Upper lobe of left lung (tissue), 6 donors: Measurements from ENCODE around the gene ZNF678. TPM values are rescaled to one million over a fixed set of nuclear protein-coding genes. Genes with fewer than 3 reads are reported as not detected.
A peak's percentile ranks its signal among the peaks of the same experiment; 100 is the strongest.

Source experiments
- ATAC-seq, 2 donors: fragments of 200-7000 bp; cut with Tn5 transposase; one replicate each; pipeline ENCODE4 v1.9.1; 2022; ENCODE audit warnings: mild to moderate bottlenecking in 2 of 2, moderate library complexity in 2 of 2; ENCODE audit not compliant: low FRiP score in 2 of 2
- DNase-seq, 2 donors: peaks; one replicate each; pipeline ENCODE4 v3.0.0-alpha.2; 2019 to 2020
- H3K27ac ChIP-seq, 4 donors: fragments of 200-600 bp; sonication (generic); one replicate each; pipeline ENCODE4 v1.5.1; 2016 to 2019
- H3K27me3 ChIP-seq, 4 donors: fragments of 200-600 bp; sonication (generic); one replicate each; pipeline ENCODE4 v1.5.1; 2017 to 2019
- H3K36me3 ChIP-seq, 4 donors: fragments of 200-600 bp; sonication (generic); one replicate each; pipeline ENCODE4 v1.5.1; 2016 to 2019
- H3K4me1 ChIP-seq, 4 donors: fragments of 200-600 bp; sonication (generic); one replicate each; pipeline ENCODE4 v1.5.1; 2018 to 2019
- H3K4me3 ChIP-seq, 4 donors: fragments of 200-600 bp; sonication (generic); one replicate each; pipeline ENCODE4 v1.5.1; 2017 to 2019; ENCODE audit warnings: mild to moderate bottlenecking in 2 of 4, moderate library complexity in 1 of 4
- H3K9me3 ChIP-seq, 4 donors: fragments of 200-600 bp; sonication (generic); one replicate each; pipeline ENCODE4 v1.5.1; 2018 to 2019
- CTCF ChIP-seq, 6 experiments: fragments of 450-650 bp in 4 of 6; fragments of 200-600 bp in 2 of 6; sonication (generic) in 2 of 6; IDR thresholded peaks; one replicate each; pipeline ENCODE4 v1.5.1; 2016 to 2019; ENCODE audit warnings: antibody characterized with exemption in 6 of 6
- EP300 ChIP-seq, 4 donors: sonication (generic); formaldehyde crosslinking; IDR thresholded peaks; one replicate each; pipeline ENCODE4 v1.5.1; 2017; ENCODE audit warnings: antibody characterized with exemption in 4 of 4, control low read depth in 2 of 4
- POLR2A ChIP-seq, 4 donors: fragments of 450-650 bp; IDR thresholded peaks; one replicate each; pipeline ENCODE4 v1.5.1; 2016 to 2017; ENCODE audit warnings: antibody characterized with exemption in 4 of 4, mild to moderate bottlenecking in 2 of 4
- POLR2AphosphoS5 ChIP-seq, 2 donors: sonication (generic); formaldehyde crosslinking; IDR thresholded peaks; one replicate each; pipeline ENCODE4 v1.5.1; 2017; ENCODE audit warnings: antibody characterized with exemption in 2 of 2
- WGBS, 2 donors: methylation state at CpG; one replicate each; pipeline ENCODE4 v1.1.5; 2017 to 2018; 5-methylcytosine and 5-hydroxymethylcytosine counted together
- total RNA-seq, 6 donors: library from RNA; depleted of rRNA in 4 of 6; stranded (reverse); fragments of >200 nt in 4 of 6; gene quantifications; one replicate each; pipeline versions ENCODE4 v1.1.0 to v1.2.1, GENCODE V29; 2016 to 2021
- donor health status: DM: no; HTN: no; CAD: no; lungs with moderate emphysema.
- donor health status: DM: no; HTN: yes; CAD: no; lungs with severe emphysema.

The ZNF678 gene
- total RNA-seq, 6 donors from 2014 or later = 3.9 to 50.3 (median 7.8) TPM

GRCh38 chr1:227540170-227541098 lies 22.9 kb upstream of the ZNF678 start:
- DNase-seq (no peak), ATAC-seq (no peak)
- 95 to 100% methylated on average over 1 to 5 of the region's 5 CpGs for WGBS, 2 donors
- Histone ChIP-seq H3K4me1 (peaks cover 3 to 18% (median 9%) of the 10 kb centered on the region in 4 donors), H3K27ac (no peak overlapping the region), H3K9me3 (peaks cover 0 to 8% (median 3%) of the 10 kb centered on the region in 4 donors), H3K4me3 (no peak overlapping the region), H3K27me3 (no peaks in the 10 kb centered on the region), H3K36me3 (no peaks in the 10 kb centered on the region)
- TF ChIP-seq EP300 (IDR thresholded peaks at IDR 0.05) (no peak), POLR2AphosphoS5 (IDR thresholded peaks at IDR 0.05) (no peak), POLR2A (IDR thresholded peaks at IDR 0.05) (no peak), CTCF (IDR thresholded peaks at IDR 0.05) (no peak)

- 95% methylated on average over 5 of the region's 5 CpGs; no CpG with 5 or more reads in 1 of the 2 donors for WGBS, 2 donors
- H3K27me3 ChIP-seq = no peaks in the 10 kb centered on the region
- H3K9me3 ChIP-seq = peaks cover 0 to 7% (median 1%) of the 10 kb centered on the region in 4 donors
- no peak for DNase-seq
- ATAC-seq = no peak
- H3K27ac ChIP-seq = no peak overlapping the region
- H3K36me3 ChIP-seq = no peaks in the 10 kb centered on the region
- no peak overlapping the region for H3K4me3 ChIP-seq
- peaks cover 3 to 18% (median 9%) of the 10 kb centered on the region in 4 donors for H3K4me1 ChIP-seq
- TF ChIP-seq POLR2A (IDR thresholded peaks at IDR 0.05) (no peak), EP300 (IDR thresholded peaks at IDR 0.05) (no peak), POLR2AphosphoS5 (IDR thresholded peaks at IDR 0.05) (no peak), CTCF (IDR thresholded peaks at IDR 0.05) (no peak)
These were observed 22.2 kb upstream of the ZNF678 start for GRCh38 chr1:227541129-227541528.

GRCh38 chr1:227541796-227542152 lies 21.6 kb upstream of the ZNF678 start:
- 5 to 26% methylated on average over 11 to 30 of the region's 32 CpGs for WGBS, 2 donors
- peak overlapping the region; percentile 68 to 87 (median 79) for H3K4me3 ChIP-seq
- H3K9me3 ChIP-seq = peaks cover 0 to 7% (median 0%) of the 10 kb centered on the region in 4 donors
- H3K27ac ChIP-seq = peak overlapping the region; percentile 37 to 89 (median 76)
- peak; percentile 7 to 34 for ATAC-seq
- H3K27me3 ChIP-seq = no peaks in the 10 kb centered on the region
- TF ChIP-seq CTCF (IDR thresholded peaks at IDR 0.05) (no peak), POLR2A (IDR thresholded peaks at IDR 0.05) (no peak), EP300 (IDR thresholded peaks at IDR 0.05) (no peak), POLR2AphosphoS5 (IDR thresholded peaks at IDR 0.05) (no peak)
- no peaks in the 10 kb centered on the region for H3K36me3 ChIP-seq
- DNase-seq = no peak
- peaks cover 3 to 18% (median 9%) of the 10 kb centered on the region in 4 donors for H3K4me1 ChIP-seq

- TF ChIP-seq POLR2A (IDR thresholded peaks at IDR 0.05) = peak in 1 of 4 donors; percentile 55
- peak; percentile 98 to 100 (median 99) for TF ChIP-seq CTCF (IDR thresholded peaks at IDR 0.05)
- TF ChIP-seq EP300 (IDR thresholded peaks at IDR 0.05) = no peak
- TF ChIP-seq POLR2AphosphoS5 (IDR thresholded peaks at IDR 0.05) = peak in 1 of 2 donors; percentile 55
- 7 to 11% methylated on average over 30 to 55 of the region's 84 CpGs for WGBS, 2 donors
- Histone ChIP-seq H3K4me3 (peak overlapping the region; percentile 68 to 87 (median 79)), H3K9me3 (peaks cover 0 to 7% (median 0%) of the 10 kb centered on the region in 4 donors), H3K36me3 (no peaks in the 10 kb centered on the region), H3K27me3 (no peaks in the 10 kb centered on the region), H3K27ac (peak overlapping the region; percentile 37 to 89 (median 76)), H3K4me1 (peaks cover 3 to 18% (median 9%) of the 10 kb centered on the region in 4 donors)
- ATAC-seq (peak; percentile 91 to 98), DNase-seq (peak; percentile 91 to 98)
These were observed 20.9 kb upstream of the ZNF678 start for GRCh38 chr1:227542153-227543120.
